HepG2 (cell line): ENCODE data around the gene TP53. TPM values are rescaled to one million over a fixed set of nuclear protein-coding genes. Genes with fewer than 3 reads are reported as not detected.

Source experiments
- FOXA3 ChIP-seq: IDR thresholded peaks from 2 replicates; pipeline ENCODE4 v1.6.1; 2016; ENCODE audit warnings: missing genetic modification reagents, missing compliant biosample characterization
- KDM3A ChIP-seq: IDR thresholded peaks from 2 replicates; pipeline ENCODE4 v1.6.1; 2018; ENCODE audit warnings: low read depth, missing compliant biosample characterization
- RAD51 ChIP-seq: fragments of 450-650 bp; IDR thresholded peaks from 2 replicates; pipeline ENCODE4 v1.6.1; 2016; ENCODE audit warnings: borderline replicate concordance
- RBM39 ChIP-seq: fragments of 200-400 bp; formaldehyde crosslinking; IDR thresholded peaks from one replicate; pipeline ENCODE4 v1.6.1; 2018; ENCODE audit warnings: antibody characterized with exemption, mild to moderate bottlenecking, low read depth, low read length; ENCODE audit not compliant: poor library complexity, severe bottlenecking
- TERF1 ChIP-seq: sonication (generic); formaldehyde crosslinking; IDR thresholded peaks from 2 replicates; pipeline ENCODE4 v1.8.0; 2022; ENCODE audit warnings: mild to moderate bottlenecking, missing genetic modification reagents, moderate library complexity
- ZHX1 ChIP-seq: sonication (generic); formaldehyde crosslinking; IDR thresholded peaks from 2 replicates; pipeline ENCODE4 v1.8.1; 2022; ENCODE audit warnings: low read depth, mild to moderate bottlenecking, missing genetic modification reagents
- ZNF263 ChIP-seq: sonication (generic); formaldehyde crosslinking; IDR thresholded peaks from 2 replicates; pipeline ENCODE4 v1.4.0; 2020; ENCODE audit warnings: missing genetic modification reagents
- ZNF292 ChIP-seq: sonication (generic); formaldehyde crosslinking; IDR thresholded peaks from 2 replicates; pipeline ENCODE4 v1.8.1; 2022; ENCODE audit warnings: mild to moderate bottlenecking, low read depth, missing genetic modification reagents, borderline replicate concordance
- polyA plus RNA-seq, 8 experiments: library from polyadenylated mRNA; depleted of rRNA in 3 of 8; stranded (reverse) in 7 of 8; unstranded in 1 of 8; fragments of >200 nt; fragmentation: Illumina TruSeq in 4 of 8; extraction: Trizol in 4 of 8; gene quantifications; 2 replicates each; pipeline versions ENCODE4 v1.2.1 to v1.2.3, GENCODE V29; 2011 to 2016; ENCODE audit warnings: low read depth in 4 of 8, missing spikeins in 1 of 8, mixed read lengths in 1 of 8; ENCODE audit not compliant: insufficient read depth in 1 of 8
- total RNA-seq, 5 experiments: library from RNA; depleted of rRNA; stranded (reverse); fragments of >200 nt; fragmentation: Illumina TruSeq; extraction: Trizol; gene quantifications; 2 replicates each; pipeline ENCODE4 v1.2.3, GENCODE V29; 2016; ENCODE audit warnings: low read depth in 1 of 5
- TF ChIP-seq, protein P1 (sequence below), 2 experiments: fragments of 450-650 bp in 1 of 2; sonication (generic) in 1 of 2; formaldehyde crosslinking in 1 of 2; IDR thresholded peaks; 2 replicates each; pipeline versions ENCODE4 v1.6.1 to v1.8.0; 2016 to 2022; ENCODE audit warnings: antibody characterized with exemption in 1 of 2, mild to moderate bottlenecking in 1 of 2, missing genetic modification reagents in 1 of 2
- TF ChIP-seq, protein P2 (sequence below): sonication (generic); formaldehyde crosslinking; IDR thresholded peaks from 2 replicates; pipeline ENCODE4 v1.8.0; 2022; ENCODE audit warnings: low read depth, missing genetic modification reagents

TP53 gene
- total and polyA plus RNA-seq, 2 of the 13 experiments (the other 11 are each of a cell fraction or from before 2014, with no cell fraction given), result 17.1 to 29.9 TPM

GRCh38 chr17:7687072-7687907 is at the start of gene TP53 (continued):
- TF ChIP-seq ZHX1 (CRISPR knock-in tag) (peak; percentile 85), RAD51 (no peak), KDM3A (CRISPR knock-in tag) (0 out of 2 replicates have a peak, but pooled peaks have one; percentile 32), TERF1 (CRISPR knock-in tag) (0 out of 2 replicates have a peak, but pooled peaks have one; percentile 30), ZNF292 (CRISPR knock-in tag) (no peak), ZNF263 (CRISPR knock-in tag) (peak; percentile 96), FOXA3 (no peak), RBM39 (peak; percentile 45)
- TF ChIP-seq, protein P1, sequence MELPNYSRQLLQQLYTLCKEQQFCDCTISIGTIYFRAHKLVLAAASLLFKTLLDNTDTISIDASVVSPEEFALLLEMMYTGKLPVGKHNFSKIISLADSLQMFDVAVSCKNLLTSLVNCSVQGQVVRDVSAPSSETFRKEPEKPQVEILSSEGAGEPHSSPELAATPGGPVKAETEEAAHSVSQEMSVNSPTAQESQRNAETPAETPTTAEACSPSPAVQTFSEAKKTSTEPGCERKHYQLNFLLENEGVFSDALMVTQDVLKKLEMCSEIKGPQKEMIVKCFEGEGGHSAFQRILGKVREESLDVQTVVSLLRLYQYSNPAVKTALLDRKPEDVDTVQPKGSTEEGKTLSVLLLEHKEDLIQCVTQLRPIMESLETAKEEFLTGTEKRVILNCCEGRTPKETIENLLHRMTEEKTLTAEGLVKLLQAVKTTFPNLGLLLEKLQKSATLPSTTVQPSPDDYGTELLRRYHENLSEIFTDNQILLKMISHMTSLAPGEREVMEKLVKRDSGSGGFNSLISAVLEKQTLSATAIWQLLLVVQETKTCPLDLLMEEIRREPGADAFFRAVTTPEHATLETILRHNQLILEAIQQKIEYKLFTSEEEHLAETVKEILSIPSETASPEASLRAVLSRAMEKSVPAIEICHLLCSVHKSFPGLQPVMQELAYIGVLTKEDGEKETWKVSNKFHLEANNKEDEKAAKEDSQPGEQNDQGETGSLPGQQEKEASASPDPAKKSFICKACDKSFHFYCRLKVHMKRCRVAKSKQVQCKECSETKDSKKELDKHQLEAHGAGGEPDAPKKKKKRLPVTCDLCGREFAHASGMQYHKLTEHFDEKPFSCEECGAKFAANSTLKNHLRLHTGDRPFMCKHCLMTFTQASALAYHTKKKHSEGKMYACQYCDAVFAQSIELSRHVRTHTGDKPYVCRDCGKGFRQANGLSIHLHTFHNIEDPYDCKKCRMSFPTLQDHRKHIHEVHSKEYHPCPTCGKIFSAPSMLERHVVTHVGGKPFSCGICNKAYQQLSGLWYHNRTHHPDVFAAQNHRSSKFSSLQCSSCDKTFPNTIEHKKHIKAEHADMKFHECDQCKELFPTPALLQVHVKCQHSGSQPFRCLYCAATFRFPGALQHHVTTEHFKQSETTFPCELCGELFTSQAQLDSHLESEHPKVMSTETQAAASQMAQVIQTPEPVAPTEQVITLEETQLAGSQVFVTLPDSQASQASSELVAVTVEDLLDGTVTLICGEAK (IDR thresholded peaks at IDR 0.05), result no peak
- TF ChIP-seq, protein P1 (CRISPR knock-in tag; IDR thresholded peaks at IDR 0.05), result peak; percentile 47; the same call in 1 of the 2 replicates
- TF ChIP-seq, protein P2, sequence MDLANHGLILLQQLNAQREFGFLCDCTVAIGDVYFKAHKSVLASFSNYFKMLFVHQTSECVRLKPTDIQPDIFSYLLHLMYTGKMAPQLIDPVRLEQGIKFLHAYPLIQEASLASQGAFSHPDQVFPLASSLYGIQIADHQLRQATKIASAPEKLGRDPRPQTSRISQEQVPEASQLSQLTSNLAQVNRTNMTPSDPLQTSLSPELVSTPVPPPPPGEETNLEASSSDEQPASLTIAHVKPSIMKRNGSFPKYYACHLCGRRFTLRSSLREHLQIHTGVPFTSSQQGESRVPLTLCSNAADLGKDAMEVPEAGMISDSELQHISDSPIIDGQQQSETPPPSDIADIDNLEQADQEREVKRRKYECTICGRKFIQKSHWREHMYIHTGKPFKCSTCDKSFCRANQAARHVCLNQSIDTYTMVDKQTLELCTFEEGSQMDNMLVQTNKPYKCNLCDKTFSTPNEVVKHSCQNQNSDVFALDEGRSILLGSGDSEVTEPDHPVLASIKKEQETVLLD (CRISPR knock-in tag), result 0 out of 2 replicates have a peak, but pooled peaks have one; percentile 57
